PC-3 (cell line): Measurements from ENCODE around the gene GRID2IP.

ENCODE experiments used
- CTCF ChIP-seq: fragments of 300-600 bp; sonication (generic); conservative IDR thresholded peaks from 2 replicates; pipeline ENCODE4 v1.5.1; 2017; ENCODE audit warnings: antibody characterized with exemption, low read depth, mild to moderate bottlenecking, low read length
- EZH2 ChIP-seq: fragments of 300-600 bp; sonication (generic); IDR thresholded peaks from one replicate; pipeline ENCODE4 v1.6.1; 2017; ENCODE audit warnings: antibody characterized with exemption, mild to moderate bottlenecking, low read length; ENCODE audit not compliant: unreplicated experiment

- TF ChIP-seq CTCF (no peak), EZH2 (no peak)
These were observed 18.7 kb downstream of the GRID2IP start for GRCh38 chr7:6532516-6532915.
